ENCODE data around the gene MAPK1IP1L. TPM values are rescaled to one million over a fixed set of nuclear protein-coding genes. Genes with fewer than 3 reads are reported as not detected.

Gene MAPK1IP1L
- total and polyA plus RNA-seq, 2 of the 13 experiments (the other 11 are each of a cell fraction or from before 2014, with no cell fraction given) = 27.8 to 68.4 TPM

DNA sequence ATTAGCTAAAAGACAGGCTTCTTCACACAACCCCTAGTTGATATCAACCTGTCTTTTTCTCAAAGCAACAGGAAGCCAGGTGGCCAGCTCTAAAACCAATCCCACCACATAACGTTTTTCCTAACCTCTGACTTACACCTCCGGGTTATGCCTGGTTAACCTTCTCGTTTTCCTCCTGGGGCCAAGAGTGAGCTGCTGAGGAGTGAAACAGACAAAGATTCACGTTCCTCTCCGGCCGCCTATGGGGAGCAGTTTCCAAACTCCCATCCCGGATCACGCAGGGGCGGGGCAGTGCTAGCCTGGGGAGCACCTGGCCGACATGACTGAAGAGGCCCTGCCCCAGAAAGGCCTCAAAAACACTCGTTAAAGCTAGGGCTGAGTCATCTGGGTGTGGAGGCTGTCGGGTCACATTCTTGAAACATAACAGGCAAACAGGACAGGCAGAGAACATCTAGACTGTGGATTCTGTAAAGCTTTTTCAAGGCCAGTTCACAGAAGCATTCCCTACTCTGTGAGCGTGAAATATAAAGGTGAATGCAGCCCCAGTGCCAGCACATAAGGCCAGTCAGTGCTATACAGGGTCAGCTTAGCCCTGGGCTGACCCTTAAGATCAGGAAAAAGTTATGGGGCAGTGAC is 51.7 kb downstream of the MAPK1IP1L start (continued):
- TF ChIP-seq POGZ (CRISPR knock-in tag; IDR thresholded peaks at IDR 0.05) (peak; percentile 80), ZNF335 (CRISPR knock-in tag; IDR thresholded peaks at IDR 0.05) (peak; percentile 67; the same call in 1 of the 2 replicates), ZNF652 (CRISPR knock-in tag; IDR thresholded peaks at IDR 0.05; ENCODE audit: borderline replicate concordance, low read depth) (no peak), POLR2G (IDR thresholded peaks at IDR 0.05; ENCODE audit: low read depth, low read length) (peak; percentile 78), ZNF563 (CRISPR knock-in tag; IDR thresholded peaks at IDR 0.05) (no peak; the same call in 1 of the 2 replicates), ARID2 (CRISPR knock-in tag; IDR thresholded peaks at IDR 0.05; ENCODE audit: borderline replicate concordance) (no peak), ZMYM2 (CRISPR knock-in tag; IDR thresholded peaks at IDR 0.05) (no peak), ZNF501 (CRISPR knock-in tag; IDR thresholded peaks at IDR 0.05) (peak; percentile 68; the same call in 1 of the 2 replicates), NFE2L2 (IDR thresholded peaks at IDR 0.05; ENCODE audit: low read length) (peak; percentile 69; the same call in 1 of the 2 replicates), ZNF30 (CRISPR knock-in tag; IDR thresholded peaks at IDR 0.05) (no peak), ZNF761 (CRISPR knock-in tag; conservative IDR thresholded peaks at IDR 0.05) (no peak), HNRNPL (IDR thresholded peaks at IDR 0.05; ENCODE audit: low read depth, low read length) (no peak), BRCA1 (CRISPR knock-in tag; IDR thresholded peaks at IDR 0.05) (no peak), ZNF816 (CRISPR knock-in tag; IDR thresholded peaks at IDR 0.05; ENCODE audit: borderline replicate concordance) (no peak; the same call in 1 of the 2 replicates), MIER2 (CRISPR knock-in tag; IDR thresholded peaks at IDR 0.05) (no peak)
- TF ChIP-seq, protein P1, sequence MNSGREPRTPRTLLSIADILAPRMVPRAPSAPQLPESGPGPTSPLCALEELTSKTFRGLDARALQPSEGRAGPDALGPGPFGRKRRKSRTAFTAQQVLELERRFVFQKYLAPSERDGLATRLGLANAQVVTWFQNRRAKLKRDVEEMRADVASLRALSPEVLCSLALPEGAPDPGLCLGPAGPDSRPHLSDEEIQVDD (CRISPR knock-in tag; IDR thresholded peaks at IDR 0.05; ENCODE audit: borderline replicate concordance) = peak; percentile 62; the same call in 1 of the 2 replicates
- TF ChIP-seq, protein P2, sequence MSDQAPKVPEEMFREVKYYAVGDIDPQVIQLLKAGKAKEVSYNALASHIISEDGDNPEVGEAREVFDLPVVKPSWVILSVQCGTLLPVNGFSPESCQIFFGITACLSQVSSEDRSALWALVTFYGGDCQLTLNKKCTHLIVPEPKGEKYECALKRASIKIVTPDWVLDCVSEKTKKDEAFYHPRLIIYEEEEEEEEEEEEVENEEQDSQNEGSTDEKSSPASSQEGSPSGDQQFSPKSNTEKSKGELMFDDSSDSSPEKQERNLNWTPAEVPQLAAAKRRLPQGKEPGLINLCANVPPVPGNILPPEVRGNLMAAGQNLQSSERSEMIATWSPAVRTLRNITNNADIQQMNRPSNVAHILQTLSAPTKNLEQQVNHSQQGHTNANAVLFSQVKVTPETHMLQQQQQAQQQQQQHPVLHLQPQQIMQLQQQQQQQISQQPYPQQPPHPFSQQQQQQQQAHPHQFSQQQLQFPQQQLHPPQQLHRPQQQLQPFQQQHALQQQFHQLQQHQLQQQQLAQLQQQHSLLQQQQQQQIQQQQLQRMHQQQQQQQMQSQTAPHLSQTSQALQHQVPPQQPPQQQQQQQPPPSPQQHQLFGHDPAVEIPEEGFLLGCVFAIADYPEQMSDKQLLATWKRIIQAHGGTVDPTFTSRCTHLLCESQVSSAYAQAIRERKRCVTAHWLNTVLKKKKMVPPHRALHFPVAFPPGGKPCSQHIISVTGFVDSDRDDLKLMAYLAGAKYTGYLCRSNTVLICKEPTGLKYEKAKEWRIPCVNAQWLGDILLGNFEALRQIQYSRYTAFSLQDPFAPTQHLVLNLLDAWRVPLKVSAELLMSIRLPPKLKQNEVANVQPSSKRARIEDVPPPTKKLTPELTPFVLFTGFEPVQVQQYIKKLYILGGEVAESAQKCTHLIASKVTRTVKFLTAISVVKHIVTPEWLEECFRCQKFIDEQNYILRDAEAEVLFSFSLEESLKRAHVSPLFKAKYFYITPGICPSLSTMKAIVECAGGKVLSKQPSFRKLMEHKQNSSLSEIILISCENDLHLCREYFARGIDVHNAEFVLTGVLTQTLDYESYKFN (CRISPR knock-in tag; conservative IDR thresholded peaks at IDR 0.05) = peak; percentile 89
- TF ChIP-seq, protein P3, sequence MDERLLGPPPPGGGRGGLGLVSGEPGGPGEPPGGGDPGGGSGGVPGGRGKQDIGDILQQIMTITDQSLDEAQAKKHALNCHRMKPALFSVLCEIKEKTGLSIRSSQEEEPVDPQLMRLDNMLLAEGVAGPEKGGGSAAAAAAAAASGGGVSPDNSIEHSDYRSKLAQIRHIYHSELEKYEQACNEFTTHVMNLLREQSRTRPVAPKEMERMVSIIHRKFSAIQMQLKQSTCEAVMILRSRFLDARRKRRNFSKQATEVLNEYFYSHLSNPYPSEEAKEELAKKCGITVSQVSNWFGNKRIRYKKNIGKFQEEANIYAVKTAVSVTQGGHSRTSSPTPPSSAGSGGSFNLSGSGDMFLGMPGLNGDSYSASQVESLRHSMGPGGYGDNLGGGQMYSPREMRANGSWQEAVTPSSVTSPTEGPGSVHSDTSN (CRISPR knock-in tag; IDR thresholded peaks at IDR 0.05) = no peak
- TF ChIP-seq, protein P4, sequence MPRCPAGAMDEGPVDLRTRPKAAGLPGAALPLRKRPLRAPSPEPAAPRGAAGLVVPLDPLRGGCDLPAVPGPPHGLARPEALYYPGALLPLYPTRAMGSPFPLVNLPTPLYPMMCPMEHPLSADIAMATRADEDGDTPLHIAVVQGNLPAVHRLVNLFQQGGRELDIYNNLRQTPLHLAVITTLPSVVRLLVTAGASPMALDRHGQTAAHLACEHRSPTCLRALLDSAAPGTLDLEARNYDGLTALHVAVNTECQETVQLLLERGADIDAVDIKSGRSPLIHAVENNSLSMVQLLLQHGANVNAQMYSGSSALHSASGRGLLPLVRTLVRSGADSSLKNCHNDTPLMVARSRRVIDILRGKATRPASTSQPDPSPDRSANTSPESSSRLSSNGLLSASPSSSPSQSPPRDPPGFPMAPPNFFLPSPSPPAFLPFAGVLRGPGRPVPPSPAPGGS (CRISPR knock-in tag; IDR thresholded peaks at IDR 0.05) = no peak
- TF ChIP-seq, protein P5, sequence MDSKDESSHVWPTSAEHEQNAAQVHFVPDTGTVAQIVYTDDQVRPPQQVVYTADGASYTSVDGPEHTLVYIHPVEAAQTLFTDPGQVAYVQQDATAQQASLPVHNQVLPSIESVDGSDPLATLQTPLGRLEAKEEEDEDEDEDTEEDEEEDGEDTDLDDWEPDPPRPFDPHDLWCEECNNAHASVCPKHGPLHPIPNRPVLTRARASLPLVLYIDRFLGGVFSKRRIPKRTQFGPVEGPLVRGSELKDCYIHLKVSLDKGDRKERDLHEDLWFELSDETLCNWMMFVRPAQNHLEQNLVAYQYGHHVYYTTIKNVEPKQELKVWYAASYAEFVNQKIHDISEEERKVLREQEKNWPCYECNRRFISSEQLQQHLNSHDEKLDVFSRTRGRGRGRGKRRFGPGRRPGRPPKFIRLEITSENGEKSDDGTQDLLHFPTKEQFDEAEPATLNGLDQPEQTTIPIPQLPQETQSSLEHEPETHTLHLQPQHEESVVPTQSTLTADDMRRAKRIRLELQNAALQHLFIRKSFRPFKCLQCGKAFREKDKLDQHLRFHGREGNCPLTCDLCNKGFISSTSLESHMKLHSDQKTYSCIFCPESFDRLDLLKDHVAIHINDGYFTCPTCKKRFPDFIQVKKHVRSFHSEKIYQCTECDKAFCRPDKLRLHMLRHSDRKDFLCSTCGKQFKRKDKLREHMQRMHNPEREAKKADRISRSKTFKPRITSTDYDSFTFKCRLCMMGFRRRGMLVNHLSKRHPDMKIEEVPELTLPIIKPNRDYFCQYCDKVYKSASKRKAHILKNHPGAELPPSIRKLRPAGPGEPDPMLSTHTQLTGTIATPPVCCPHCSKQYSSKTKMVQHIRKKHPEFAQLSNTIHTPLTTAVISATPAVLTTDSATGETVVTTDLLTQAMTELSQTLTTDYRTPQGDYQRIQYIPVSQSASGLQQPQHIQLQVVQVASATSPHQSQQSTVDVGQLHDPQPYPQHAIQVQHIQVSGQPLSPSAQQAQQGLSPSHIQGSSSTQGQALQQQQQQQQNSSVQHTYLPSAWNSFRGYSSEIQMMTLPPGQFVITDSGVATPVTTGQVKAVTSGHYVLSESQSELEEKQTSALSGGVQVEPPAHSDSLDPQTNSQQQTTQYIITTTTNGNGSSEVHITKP (CRISPR knock-in tag; IDR thresholded peaks at IDR 0.05; ENCODE audit: low read depth) = peak; percentile 51; the same call in 1 of the 2 replicates

Measured in HepG2 (cell line).